ENCODE results near the gene FAF2.

The FAF2 gene

DNA sequence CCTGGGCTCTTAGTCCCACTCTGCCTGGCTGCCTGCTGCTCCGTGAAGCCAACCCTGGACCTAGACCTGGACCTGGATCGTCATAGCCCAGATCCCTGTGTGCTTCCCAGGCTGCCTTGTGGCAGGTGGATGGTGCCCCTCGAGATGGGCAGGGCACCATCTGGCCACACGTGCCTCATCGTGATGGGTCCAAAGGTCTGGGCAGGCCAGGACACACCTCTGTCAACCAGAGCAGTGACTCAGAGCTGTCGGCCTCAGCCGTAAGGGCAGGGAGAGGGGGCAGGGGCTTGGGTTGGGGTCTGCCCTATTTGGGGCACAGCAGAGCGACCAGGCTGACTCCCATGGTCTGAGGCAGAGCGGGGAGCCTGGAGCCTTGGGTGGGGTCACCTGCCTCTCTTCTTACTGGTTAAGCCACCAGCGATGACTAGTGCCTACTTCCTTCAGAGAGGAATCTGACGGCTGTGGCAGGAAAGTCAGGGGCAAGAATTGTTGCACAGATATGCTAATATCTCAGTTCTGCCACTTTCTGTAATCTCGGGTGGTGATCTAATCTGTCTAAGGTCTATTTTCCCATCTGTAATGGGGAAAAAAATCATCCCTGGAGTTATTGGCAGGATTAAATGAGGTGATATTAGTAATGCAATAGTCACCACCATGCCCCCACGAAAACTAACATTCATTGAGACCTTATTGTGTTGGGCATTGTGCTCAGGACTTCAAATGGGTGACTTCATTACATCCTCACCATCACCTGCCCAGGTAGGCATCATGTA, 97.7 kb downstream of the FAF2 start:
- 84% methylated on average over 13 of the region's 13 CpGs for WGBS
- Histone ChIP-seq H3K23ac (ENCODE audit: low read length in 2 of 2) (no peak overlapping the region), H3K36me3 (ENCODE audit: control insufficient read depth in 1 of 2, insufficient read depth in 2 of 2, low read depth in 1 of 2, low read length in 2 of 2) (no peaks in the 10 kb centered on the region)

DNA sequence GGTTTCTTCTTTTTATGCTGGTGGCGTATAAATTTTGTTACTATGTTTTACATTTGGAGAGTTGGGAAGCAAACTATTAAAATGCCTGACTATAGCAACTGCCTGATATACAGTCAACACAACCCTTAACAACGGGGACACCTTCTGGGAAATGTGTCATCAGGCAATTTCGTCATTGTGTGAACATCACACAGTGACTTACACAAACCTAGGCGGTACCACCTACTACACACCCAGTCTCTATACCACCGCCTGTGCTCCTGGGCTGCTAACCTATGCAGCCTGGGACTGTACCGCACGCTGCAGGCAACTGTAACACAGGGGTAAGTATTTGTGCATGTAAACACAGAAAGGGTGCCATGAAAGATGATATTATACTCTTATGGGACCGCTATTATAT, 99.6 kb downstream of the FAF2 start:
- Histone ChIP-seq H2AFZ (ENCODE audit: low read depth, low read length) (no peak overlapping the region), H3K9ac (ENCODE audit: low read length) (no peak overlapping the region), H3K18ac (ENCODE audit: low read depth in 1 of 2, low read length in 2 of 2) (no peak overlapping the region), H3K36me3 (ENCODE audit: control insufficient read depth in 1 of 2, insufficient read depth in 2 of 2, low read depth in 1 of 2, low read length in 2 of 2) (no peaks in the 10 kb centered on the region), H3K79me1 (replicated peaks; ENCODE audit: low read length, poor library complexity, severe bottlenecking) (peaks cover 3% of the 10 kb centered on the region), H2BK5ac (ENCODE audit: low read depth, low read length, poor library complexity, severe bottlenecking) (no peak overlapping the region), H3K4me1 (ENCODE audit: control insufficient read depth, insufficient read depth, low read depth, low read length) (peaks cover 15% of the 10 kb centered on the region), H3K4me3 (ENCODE audit: insufficient read depth in 1 of 2, low read depth in 1 of 2, low read length in 2 of 2) (no peak overlapping the region), H2BK120ac (ENCODE audit: low read depth, low read length) (no peak overlapping the region), H3K4me2 (ENCODE audit: low read length, poor library complexity, severe bottlenecking) (no peak overlapping the region), H3K14ac (ENCODE audit: low read length in 2 of 2) (no peak overlapping the region), H4K8ac (ENCODE audit: low read length) (no peak overlapping the region), H2BK15ac (ENCODE audit: low read depth, poor library complexity, severe bottlenecking) (no peak overlapping the region), H3K4ac (ENCODE audit: low read depth in 1 of 2, low read length in 2 of 2) (no peak overlapping the region), H3K27me3 (ENCODE audit: control insufficient read depth in 1 of 2, insufficient read depth in 1 of 2, low read length in 2 of 2) (peaks cover 3 to 10% of the 10 kb centered on the region in 2 experiments), H2AK5ac (ENCODE audit: low read length, severe bottlenecking) (no peak overlapping the region), H2BK12ac (ENCODE audit: low read length in 2 of 2) (no peak overlapping the region), H3K9me3 (ENCODE audit: control insufficient read depth, low read length) (no peaks in the 10 kb centered on the region), H3K23ac (ENCODE audit: low read length in 2 of 2) (no peak overlapping the region), H3K27ac (ENCODE audit: low read length, poor library complexity, severe bottlenecking) (no peak overlapping the region), H4K91ac (ENCODE audit: low read length) (no peak overlapping the region)
- WGBS: 82% methylated on average over 7 of the region's 8 CpGs
- DNase-seq: peak; percentile 59

More for the DNA sequence above, 97.7 kb downstream of the FAF2 start:
- H2BK15ac ChIP-seq (ENCODE audit: low read depth, poor library complexity, severe bottlenecking): no peak overlapping the region
- H3K4me1 ChIP-seq (ENCODE audit: control insufficient read depth, insufficient read depth, low read depth, low read length): peaks cover 34% of the 10 kb centered on the region
- no peak overlapping the region for H3K4me3 ChIP-seq (ENCODE audit: insufficient read depth in 1 of 2, low read depth in 1 of 2, low read length in 2 of 2)
- no peak overlapping the region for H2BK5ac ChIP-seq (ENCODE audit: low read depth, low read length, poor library complexity, severe bottlenecking)
- no peak overlapping the region for H4K91ac ChIP-seq (ENCODE audit: low read length)
- H3K4ac ChIP-seq (ENCODE audit: low read depth in 1 of 2, low read length in 2 of 2): no peak overlapping the region
- H3K27me3 ChIP-seq (ENCODE audit: control insufficient read depth in 1 of 2, insufficient read depth in 1 of 2, low read length in 2 of 2): no peaks in the 10 kb centered on the region
- no peaks in the 10 kb centered on the region for H3K9me3 ChIP-seq (ENCODE audit: control insufficient read depth, low read length)
- no peak overlapping the region for H2BK12ac ChIP-seq (ENCODE audit: low read length in 2 of 2)
- H4K8ac ChIP-seq (ENCODE audit: low read length): no peak overlapping the region
- no peak overlapping the region for H2AFZ ChIP-seq (ENCODE audit: low read depth, low read length)
- peaks cover 5% of the 10 kb centered on the region for H3K79me1 ChIP-seq (replicated peaks; ENCODE audit: low read length, poor library complexity, severe bottlenecking)
- H3K9ac ChIP-seq (ENCODE audit: low read length): no peak overlapping the region
- no peak overlapping the region for H3K14ac ChIP-seq (ENCODE audit: low read length in 2 of 2)
- no peak overlapping the region for H3K4me2 ChIP-seq (ENCODE audit: low read length, poor library complexity, severe bottlenecking)
- no peak overlapping the region for H2BK120ac ChIP-seq (ENCODE audit: low read depth, low read length)
- no peak overlapping the region for H3K27ac ChIP-seq (ENCODE audit: low read length, poor library complexity, severe bottlenecking)
- H3K18ac ChIP-seq (ENCODE audit: low read depth in 1 of 2, low read length in 2 of 2): no peak overlapping the region
- H2AK5ac ChIP-seq (ENCODE audit: low read length, severe bottlenecking): no peak overlapping the region
- DNase-seq: no peak

DNA sequence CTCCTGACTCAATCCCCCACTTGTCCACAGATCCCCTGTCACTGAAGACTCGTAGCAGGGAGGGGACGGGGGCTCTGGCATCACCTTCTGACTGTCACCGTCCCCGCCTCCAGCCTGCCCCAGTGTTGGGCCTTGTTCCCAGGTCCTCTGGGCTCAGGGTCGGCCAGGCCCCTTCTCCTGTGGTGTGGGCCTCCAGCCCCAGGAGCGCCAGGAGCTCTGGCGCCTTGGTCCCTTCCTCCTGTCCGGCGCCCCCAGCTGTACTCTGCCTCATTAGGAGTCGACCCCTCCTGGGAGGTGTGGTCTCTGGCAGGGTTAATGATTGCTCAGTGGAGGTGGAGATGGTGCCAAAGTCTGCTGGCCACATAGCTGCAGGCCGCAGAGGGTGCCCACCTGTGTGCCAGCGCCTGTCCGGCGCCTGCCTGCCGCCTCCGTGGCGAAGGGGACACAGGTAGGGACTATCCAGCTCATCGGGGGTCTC, 100.8 kb downstream of the FAF2 start, which contains the start of gene CDHR2:
Gene CDHR2 (plus strand): TSS at position 376 of the 478 bp plus-strand sequence. CDS start 16,011 bp downstream, outside the sequence.
- Histone ChIP-seq H3K23ac (ENCODE audit: low read length in 2 of 2) (no peak within 1 kb of the TSS), H3K27me3 (ENCODE audit: control insufficient read depth in 1 of 2, insufficient read depth in 1 of 2, low read length in 2 of 2) (peaks cover 3 to 17% of the 10 kb centered on the region in 2 experiments), H2BK120ac (ENCODE audit: low read depth, low read length) (no peak within 1 kb of the TSS), H4K8ac (ENCODE audit: low read length) (peak within 1 kb of the TSS; percentile 19), H3K14ac (ENCODE audit: low read length in 2 of 2) (peak within 1 kb of the TSS in 1 of 2 experiments; percentile 41), H3K4me3 (ENCODE audit: insufficient read depth in 1 of 2, low read depth in 1 of 2, low read length in 2 of 2) (no peak within 1 kb of the TSS), H2BK5ac (ENCODE audit: low read depth, low read length, poor library complexity, severe bottlenecking) (no peak within 1 kb of the TSS), H3K79me1 (replicated peaks; ENCODE audit: low read length, poor library complexity, severe bottlenecking) (peaks cover 3% of the 10 kb centered on the region), H2AK5ac (ENCODE audit: low read length, severe bottlenecking) (no peak within 1 kb of the TSS), H3K4ac (ENCODE audit: low read depth in 1 of 2, low read length in 2 of 2) (no peak within 1 kb of the TSS), H3K9me3 (ENCODE audit: control insufficient read depth, low read length) (no peaks in the 10 kb centered on the region), H3K4me2 (ENCODE audit: low read length, poor library complexity, severe bottlenecking) (no peak within 1 kb of the TSS), H3K27ac (ENCODE audit: low read length, poor library complexity, severe bottlenecking) (no peak within 1 kb of the TSS), H2AFZ (ENCODE audit: low read depth, low read length) (no peak within 1 kb of the TSS), H3K18ac (ENCODE audit: low read depth in 1 of 2, low read length in 2 of 2) (no peak within 1 kb of the TSS), H2BK12ac (ENCODE audit: low read length in 2 of 2) (no peak within 1 kb of the TSS), H3K4me1 (ENCODE audit: control insufficient read depth, insufficient read depth, low read depth, low read length) (peaks cover 15% of the 10 kb centered on the region), H3K9ac (ENCODE audit: low read length) (no peak within 1 kb of the TSS), H2BK15ac (ENCODE audit: low read depth, poor library complexity, severe bottlenecking) (no peak within 1 kb of the TSS), H4K91ac (ENCODE audit: low read length) (peak within 1 kb of the TSS; percentile 18), H3K36me3 (ENCODE audit: control insufficient read depth in 1 of 2, insufficient read depth in 2 of 2, low read depth in 1 of 2, low read length in 2 of 2) (no peaks in the 10 kb centered on the region)
- WGBS: 83% methylated on average over 18 of the region's 18 CpGs
- DNase-seq: no peak

DNA sequence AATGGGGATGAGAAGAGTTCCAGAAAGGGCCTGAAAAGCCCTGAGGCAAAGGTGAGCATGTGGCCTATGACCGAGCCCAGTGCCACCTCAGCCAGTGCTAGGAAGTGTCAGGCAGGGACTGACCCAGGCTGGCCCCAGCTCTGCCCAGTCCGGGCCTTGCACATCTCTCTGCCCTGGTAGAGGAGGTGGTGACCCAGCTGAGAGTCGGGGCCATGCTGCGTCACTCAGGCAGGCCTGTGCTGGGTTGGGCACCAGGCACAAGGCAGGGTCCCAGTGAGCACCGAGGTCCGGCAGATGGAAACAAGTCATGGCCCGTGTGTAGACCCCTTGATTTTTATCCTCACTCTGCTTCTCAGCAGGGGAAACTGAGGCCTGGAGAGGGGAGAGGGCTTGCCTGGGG, 101.7 kb downstream of the FAF2 start:
- 86% methylated on average over 4 of the region's 7 CpGs for WGBS
- peak overlapping the region; percentile 18 for H4K91ac ChIP-seq (ENCODE audit: low read length)
- H2AFZ ChIP-seq (ENCODE audit: low read depth, low read length): no peak overlapping the region
- H2BK12ac ChIP-seq (ENCODE audit: low read length in 2 of 2): no peak overlapping the region
- H3K14ac ChIP-seq (ENCODE audit: low read length in 2 of 2): peak overlapping the region in 1 of 2 experiments; percentile 41
- no peak overlapping the region for H3K4me2 ChIP-seq (ENCODE audit: low read length, poor library complexity, severe bottlenecking)
- no peaks in the 10 kb centered on the region for H3K36me3 ChIP-seq (ENCODE audit: control insufficient read depth in 1 of 2, insufficient read depth in 2 of 2, low read depth in 1 of 2, low read length in 2 of 2)
- H2AK5ac ChIP-seq (ENCODE audit: low read length, severe bottlenecking): no peak overlapping the region
- no peak overlapping the region for H3K4ac ChIP-seq (ENCODE audit: low read depth in 1 of 2, low read length in 2 of 2)
- peaks cover 3 to 17% of the 10 kb centered on the region in 2 experiments for H3K27me3 ChIP-seq (ENCODE audit: control insufficient read depth in 1 of 2, insufficient read depth in 1 of 2, low read length in 2 of 2)
- no peak overlapping the region for H2BK120ac ChIP-seq (ENCODE audit: low read depth, low read length)
- no peak overlapping the region for H3K23ac ChIP-seq (ENCODE audit: low read length in 2 of 2)
- no peaks in the 10 kb centered on the region for H3K79me1 ChIP-seq (replicated peaks; ENCODE audit: low read length, poor library complexity, severe bottlenecking)
- H2BK5ac ChIP-seq (ENCODE audit: low read depth, low read length, poor library complexity, severe bottlenecking): no peak overlapping the region
- no peak overlapping the region for H3K4me3 ChIP-seq (ENCODE audit: insufficient read depth in 1 of 2, low read depth in 1 of 2, low read length in 2 of 2)
- H4K8ac ChIP-seq (ENCODE audit: low read length): peak overlapping the region; percentile 19
- H2BK15ac ChIP-seq (ENCODE audit: low read depth, poor library complexity, severe bottlenecking): no peak overlapping the region
- H3K18ac ChIP-seq (ENCODE audit: low read depth in 1 of 2, low read length in 2 of 2): no peak overlapping the region
- H3K9ac ChIP-seq (ENCODE audit: low read length): no peak overlapping the region
- no peak for DNase-seq
- H3K9me3 ChIP-seq (ENCODE audit: control insufficient read depth, low read length): no peaks in the 10 kb centered on the region
- H3K27ac ChIP-seq (ENCODE audit: low read length, poor library complexity, severe bottlenecking): no peak overlapping the region
- peaks cover 18% of the 10 kb centered on the region for H3K4me1 ChIP-seq (ENCODE audit: control insufficient read depth, insufficient read depth, low read depth, low read length)
